Stimulated activated CD4-positive, alpha-beta T cell treated with anti-CD3 and anti-CD28 coated beads, TNF-alpha, amount 100 ng/mL, for 1 hour (primary cell): ENCODE results near the gene CRHR1.

Source experiments
- DNase-seq, 3 donors: peaks; one replicate each; pipeline ENCODE4 v3.0.0-alpha.2; 2020; ENCODE audit warnings: low read depth in 3 of 3, low spot score in 1 of 3

The CRHR1 gene

DNA sequence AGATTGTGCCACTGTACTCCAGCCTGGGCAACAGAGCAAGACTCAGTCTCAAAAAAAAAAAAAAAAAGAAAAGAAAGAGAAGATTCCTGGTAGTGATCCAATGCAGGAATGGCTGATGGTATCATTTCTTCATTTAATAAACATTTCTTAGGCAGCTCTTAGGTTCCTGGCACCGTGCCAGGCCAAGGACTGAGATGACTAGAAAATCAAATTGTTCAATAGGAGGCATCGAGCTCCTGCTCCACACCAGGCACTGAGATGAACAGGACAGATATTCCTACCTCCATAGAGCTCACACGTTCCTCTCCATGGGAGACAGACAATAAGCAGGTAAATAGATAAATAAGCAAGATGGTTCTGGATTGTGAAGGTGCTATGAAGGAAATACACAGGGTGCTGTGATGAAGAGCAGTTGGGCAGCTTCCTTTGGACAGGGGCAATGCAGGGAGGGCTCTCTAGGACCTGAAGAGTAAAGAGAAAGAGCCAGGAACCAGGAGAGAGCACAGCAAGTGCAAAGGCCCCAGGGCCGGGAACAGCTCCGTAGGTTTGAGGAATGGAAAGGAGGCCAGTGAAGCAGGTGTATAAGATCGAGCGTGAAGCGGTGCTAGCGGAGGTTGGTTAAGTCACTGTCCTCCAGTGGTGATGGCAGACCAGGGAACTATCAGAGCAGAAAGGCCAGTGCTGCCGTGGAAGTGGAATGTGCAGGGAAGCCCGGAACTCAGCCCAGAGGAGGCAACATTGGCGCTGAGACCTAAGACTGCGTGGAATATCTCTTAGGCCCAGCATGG is 26.5 kb upstream of the CRHR1 start:
- DNase-seq: no peak

DNA sequence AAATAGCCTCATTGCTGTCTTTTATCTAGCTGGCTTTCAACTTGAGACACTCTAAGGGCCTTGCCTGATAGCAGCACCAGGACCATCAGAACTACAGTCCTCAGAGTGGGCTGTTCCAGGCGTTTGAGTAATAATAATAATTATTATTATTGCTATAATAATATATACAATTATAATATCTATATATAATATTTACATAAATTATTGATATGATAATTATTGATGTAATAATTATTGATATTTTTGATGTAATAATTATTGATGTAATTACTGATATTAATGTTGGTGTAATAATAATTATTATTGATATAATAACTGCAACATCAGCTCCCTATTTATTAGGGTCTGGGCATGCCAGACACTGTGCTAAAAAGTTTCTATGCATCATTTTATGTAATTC is 25.6 kb upstream of the CRHR1 start:
- no peak for DNase-seq

DNA sequence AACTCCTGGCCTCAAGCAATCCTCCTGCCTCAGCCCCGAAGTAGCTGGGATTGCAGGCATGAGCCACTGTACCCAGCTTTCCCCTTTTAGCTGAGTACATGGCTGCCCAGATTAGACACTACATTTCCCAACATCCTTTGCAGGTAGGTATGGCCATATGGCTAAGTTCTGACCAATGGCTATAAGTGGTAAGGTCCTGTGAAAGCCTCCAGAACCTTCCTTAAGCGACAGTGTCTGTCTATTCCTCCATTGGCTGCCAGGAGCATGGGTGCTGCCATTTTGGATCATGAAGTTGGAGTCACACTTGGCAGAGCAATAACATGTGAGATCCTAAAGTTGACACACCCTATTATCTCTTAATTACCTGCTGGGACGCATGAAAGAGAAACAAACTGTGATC is 24.4 kb upstream of the CRHR1 start:
- DNase-seq: no peak

DNA sequence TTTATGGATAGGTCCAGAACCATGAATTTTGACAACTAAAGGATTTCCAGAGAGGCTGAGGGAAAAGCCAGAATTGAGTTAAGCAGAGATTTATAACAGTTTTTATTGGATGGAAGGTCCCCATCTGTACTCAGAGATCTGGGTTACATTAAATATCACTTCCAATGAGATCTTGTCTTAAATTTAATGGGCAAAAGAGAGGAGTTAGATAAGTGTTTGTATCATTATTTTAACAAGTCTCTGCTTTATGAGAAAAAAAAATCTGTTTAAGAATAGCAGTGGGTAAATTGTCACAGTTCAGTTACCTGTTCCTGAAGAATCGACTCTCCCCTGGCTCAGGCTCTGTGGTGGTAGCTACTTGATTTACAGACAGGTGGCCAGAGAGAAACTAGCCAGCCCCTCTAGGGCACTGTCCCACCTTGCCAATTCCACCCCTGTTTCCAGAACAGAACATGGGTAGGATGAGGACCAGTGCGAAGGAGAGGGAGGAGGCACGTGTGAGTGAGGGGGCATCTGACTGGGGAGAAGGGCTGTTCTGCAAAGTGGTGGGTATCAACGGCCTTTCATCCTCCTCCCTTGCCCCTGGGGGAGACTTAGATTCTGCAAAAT is 22.1 kb upstream of the CRHR1 start:
- no peak for DNase-seq

DNA sequence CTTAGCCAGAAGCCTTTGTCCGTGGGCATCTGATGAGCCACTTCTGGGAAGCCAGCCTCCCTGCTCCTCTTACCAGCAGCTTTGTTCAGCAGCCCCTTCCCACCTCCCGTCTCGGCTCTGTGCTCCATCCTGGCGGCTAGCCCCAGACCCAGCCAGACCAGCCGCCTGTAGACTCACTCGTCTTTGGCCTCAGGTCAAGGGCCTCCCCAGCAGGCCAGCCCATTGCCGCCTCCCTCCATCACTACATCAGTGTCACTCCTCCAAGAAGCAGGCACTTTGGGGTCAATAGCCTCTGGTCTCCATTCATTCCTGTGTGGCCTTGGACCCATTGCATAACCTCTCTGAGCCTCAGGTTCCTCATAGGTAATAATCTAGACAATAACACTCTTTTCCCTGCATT is 20.9 kb upstream of the CRHR1 start:
- DNase-seq: no peak

DNA sequence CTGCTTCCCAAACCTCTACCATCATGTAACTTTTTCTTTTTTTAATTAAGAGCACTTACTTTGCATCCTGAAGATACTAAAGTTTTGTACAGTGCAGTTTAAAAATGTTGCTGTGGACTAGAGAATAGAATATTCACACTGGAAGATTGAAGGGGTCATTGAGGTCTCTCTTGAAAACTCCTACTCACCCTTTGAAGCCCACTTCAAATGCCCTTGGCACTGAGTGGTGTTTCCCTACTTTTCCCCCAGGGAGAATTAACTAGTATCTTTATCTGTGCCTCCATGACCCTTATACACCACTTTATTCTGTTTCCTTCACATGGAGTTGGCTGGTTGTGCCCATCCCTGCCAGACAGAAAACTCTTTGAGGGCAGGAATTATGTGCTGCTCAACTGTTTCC is 19.6 kb upstream of the CRHR1 start:
- DNase-seq: no peak

DNA sequence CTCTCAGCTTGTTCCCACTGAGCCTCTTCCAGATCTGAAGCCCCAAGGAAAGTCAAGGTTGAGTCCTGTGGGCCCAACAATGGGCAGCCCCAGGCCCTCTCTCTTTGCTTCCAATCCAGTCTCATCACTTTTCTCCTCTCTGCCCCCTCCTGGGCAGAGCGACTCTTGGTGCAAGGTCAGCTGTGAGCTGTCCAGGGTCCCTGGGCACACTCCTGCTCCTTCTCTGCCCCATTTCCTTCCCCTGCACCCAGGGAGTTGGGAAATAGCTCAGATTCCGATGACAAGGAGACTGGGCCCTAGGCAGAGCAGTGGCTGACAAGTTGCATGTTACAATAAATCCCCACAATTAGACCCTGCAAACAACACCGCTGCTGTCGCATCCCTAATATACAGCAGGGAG is 16.1 kb upstream of the CRHR1 start:
- no peak for DNase-seq

DNA sequence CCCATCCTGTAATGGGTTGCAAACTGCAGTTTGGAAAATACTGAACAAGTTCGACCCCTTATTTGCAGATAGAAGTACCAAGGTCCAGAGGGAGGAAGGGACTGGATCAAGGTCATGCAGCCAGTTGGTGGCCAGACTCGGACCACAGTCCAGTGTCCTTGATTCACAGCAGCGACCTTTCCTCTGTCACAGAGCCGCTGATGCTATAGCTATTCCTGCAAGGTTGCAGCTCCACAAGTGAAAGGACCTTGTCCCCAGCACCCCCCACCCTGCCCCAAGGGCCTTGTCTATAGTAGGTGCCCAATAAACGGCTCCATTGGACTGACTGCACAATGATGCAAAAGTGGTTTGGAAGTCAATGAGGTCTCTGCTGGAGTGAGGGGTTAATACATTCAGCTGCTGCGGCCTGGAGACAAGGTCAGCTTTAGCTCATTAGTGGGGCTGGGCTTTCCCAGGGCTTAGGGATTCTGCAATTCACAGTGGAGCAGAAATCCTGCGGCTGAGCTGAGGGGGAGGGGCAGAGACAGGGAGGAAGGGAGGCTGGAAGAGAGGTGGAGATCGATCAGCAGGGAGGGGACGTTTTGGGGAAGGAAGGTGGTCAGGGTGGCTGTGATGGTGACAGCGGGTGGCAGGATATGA is 13.4 kb upstream of the CRHR1 start:
- no peak for DNase-seq

DNA sequence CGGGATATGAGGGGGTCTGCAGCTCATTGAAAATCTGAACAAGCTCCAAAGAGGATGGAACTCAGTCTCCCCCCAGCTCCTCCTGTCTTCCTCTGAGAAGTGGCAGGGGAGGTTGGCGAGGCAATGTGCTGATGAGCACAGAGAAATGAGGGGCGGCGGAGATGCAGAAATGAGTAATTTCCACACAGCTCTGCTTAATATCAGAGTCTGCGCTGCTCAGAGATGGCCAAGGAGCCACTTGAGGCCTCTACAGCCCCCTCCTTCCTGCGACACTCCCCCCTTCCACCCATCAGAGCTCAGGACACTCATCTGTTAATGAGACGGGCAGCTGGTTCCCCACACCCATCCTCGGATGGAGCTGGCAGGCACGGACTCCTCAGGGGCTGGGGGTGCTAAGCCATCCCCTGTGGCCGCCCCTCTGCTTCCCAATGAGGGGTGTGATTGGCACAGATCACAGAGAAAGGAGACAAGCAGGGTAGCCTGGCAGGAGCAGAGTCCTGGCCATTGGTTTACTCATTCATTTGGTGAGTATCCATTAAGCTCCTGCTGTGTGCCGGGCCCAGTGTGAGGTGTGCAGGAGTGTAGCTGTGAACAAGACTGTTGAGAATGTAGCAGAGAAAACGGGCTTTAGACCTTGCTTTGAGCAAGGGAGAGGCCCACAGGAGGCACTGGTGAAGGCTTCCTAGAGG is 12.7 kb upstream of the CRHR1 start:
- DNase-seq: no peak

DNA sequence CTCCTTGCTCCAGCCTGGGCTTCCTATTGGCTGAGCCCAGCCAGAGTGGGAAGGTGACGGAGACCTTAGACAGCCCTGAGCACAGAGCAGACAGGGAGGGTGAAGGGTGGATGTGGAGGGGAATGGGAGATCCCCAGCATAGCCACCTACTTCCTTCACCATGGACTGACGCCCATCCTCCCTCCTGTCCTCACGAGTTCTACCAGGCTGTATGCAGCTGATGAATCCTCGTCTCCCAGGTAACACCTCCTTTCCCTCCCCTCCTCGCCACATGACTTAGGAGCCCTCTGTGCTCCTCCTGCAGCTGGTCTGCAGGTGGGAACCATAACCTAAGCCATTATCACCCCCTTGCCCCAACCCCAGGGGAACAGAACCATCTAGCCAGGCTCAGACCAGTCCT is 9.0 kb upstream of the CRHR1 start:
- DNase-seq: no peak

DNA sequence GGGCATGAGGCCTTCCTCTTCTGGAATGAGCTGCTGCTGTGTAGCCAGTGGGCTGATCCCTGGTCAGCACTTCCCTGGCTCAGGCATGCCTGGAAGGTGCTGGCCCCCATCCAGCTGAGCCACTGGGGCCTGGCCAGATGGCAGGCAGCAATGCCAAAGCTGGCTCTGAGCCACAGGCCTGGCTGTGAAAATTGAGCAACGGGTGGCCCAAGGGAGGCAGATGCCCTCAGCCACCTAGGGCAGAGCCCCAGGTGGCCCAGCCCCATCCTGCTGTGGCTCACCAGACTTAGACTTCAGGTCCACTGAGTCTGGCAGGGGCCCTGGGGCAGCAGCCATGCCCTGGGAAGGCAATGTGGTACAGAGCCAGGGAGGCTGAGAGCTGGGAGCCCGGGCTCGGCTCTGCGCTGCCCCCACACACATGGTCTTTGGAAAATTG is 8.5 kb upstream of the CRHR1 start:
- DNase-seq: no peak

DNA sequence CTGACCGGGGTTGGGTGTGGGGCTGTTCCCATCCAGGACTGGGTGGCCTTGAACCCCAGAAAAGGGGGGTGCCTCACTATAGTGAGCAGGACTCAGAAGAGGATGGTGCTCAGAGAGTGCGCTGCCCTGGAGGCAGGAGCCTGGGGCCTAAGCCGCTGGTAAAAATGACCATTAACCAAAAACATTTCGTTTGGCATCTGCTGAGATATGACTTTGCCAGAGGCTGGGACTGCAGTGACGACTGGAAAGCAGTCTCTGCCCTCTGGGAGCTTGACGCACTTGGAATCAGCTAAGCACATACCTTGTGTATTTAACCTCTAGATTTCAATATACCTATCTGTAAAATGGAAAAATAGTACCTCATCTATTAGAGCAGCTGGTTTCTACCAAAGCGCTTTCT is 7.2 kb upstream of the CRHR1 start:
- no peak for DNase-seq

DNA sequence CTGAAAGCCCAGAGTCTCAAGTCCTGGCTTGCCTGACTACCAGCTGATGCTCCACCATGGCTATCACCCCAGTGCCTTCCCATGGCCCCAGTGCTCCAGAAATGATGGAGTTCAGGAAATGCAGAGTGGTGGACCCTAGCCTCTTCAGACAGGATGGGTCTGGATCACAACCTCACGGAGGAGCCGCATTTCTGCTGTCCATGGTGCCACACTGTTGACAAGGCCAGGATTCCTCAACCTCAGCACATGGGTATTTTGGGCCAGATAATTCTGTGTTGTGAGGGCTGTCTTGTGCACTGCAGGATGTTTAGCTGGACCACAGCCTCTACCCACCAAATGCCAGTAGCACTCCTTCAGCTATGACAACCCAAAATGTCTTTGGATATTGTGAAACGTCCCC is 6.7 kb upstream of the CRHR1 start:
- DNase-seq: no peak

DNA sequence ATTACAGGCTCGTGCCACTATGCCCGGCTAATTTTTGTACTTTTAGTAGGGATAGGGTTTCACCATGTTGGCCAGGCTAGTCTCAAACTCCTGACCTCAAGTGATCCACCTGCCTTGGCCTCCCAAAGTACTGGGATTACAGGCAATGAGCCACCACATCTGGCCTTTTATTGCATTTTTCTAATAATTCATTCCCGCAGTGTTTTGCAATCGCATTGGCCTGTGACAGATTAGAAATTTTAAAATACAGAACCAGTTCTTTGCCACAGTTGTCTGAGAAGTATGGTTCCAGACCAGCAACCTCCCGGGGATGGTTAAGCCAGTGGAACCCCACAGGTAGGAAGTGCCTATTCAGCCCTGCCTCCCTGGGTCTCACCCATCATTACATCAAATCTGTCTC is 3.2 kb upstream of the CRHR1 start:
- no peak for DNase-seq

DNA sequence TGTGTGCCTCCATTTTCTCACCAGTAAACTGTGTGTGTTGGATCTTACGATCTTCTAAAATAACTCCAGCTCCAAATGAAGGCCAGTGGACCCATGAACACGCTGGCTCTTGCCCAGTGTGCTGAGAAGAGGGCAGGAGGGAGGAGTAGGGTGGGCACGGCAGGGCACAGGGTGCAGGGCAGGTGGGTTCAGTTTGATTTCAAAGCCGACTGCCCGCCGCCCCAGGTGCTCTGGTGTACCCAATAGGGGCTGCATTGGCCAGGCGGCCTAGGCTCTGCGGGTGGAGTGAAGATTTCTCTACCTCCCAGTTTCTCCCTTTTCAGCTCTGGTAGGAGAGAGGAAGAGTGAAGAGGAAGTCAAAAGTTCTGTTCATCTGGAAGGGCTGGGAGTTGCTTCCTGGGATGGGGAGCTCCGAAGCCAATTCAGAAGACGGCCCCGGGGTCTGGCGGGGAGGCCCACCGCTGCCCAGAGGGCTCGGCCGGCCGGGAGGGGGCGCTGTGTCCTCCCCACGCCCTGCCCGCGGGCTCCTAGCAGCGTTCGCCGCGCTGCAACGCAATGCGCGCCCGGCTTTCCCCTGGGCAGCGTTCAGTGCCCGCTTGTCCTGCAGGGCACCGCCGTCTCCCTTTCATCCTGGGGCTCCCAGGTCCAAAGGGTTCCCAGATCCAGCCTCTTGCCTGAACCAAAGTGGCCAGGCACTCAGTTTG is 1.1 kb upstream of the CRHR1 start:
- peak in 1 of 3 donors; percentile 28 for DNase-seq

DNA sequence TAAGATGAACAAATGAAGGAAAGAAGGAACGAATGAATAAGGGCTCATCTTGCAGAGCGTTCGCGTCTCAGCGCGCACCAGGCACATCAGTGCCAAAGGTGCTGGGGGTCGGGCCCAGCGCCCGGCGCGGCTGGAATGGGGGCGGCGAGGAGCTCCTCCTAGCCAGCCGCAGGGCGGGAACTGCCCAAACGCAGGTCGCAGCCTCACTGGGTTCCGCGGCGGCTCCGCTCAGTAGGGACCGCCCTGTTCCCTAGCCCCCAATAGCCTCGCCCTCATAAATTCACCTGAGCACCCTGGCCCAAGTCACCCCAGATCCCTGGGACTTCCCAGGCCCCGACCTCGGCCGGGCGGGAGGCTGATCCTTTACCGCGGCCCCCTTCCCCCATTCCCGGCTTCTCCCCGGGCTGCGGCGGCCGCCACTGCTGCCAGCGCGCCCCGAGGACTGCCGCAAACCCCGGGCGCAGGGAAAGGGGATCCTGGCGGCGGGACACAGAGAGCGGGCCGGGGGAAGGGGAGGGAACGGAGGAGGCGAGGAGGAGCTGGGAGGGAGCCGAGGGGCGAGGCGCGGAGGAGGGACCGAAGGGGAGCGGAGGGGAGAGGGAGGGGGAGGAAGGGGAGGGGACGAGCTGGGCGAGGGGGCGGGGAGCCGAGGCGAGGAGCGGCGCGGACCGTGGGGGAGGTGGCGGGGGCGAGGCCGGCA is 377 bp upstream of the CRHR1 start:
- no peak for DNase-seq

DNA sequence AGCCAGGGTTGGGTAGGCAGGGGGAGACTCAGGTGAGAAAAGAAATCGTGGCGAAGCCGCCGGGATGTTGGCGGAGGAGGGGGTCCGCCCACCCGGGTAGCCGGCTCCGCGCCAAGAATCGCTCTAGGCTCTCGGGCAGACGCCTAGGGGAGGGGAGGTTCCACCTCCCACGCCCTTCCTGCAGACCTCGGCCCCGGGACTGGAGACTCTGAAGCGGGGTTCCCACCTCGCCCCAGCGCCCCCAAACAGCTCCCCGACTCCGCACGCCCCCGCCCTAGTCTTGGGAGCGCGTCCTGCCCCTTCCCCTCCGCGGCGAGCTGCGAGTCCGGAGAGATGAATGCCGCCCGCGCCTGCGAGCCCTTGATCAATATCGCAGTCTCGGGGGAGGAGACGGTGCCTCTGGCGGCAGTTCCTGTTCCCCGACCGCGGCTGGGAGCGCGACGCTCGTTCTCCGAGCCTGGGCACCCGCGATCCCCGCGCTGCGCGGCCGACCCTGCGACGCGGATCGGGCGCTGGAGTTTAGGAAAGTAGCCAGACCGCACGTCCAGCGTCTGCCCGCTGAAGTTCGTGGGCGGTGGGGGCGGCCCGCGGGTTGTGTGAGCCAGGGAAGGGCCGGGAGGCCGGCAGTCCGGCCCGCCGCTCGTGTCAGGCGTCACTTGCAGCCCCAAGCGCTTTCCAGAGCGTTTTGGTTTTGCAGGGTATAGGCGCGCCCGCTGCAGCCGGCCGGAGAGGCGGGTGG is 790 bp downstream of the CRHR1 start:
- DNase-seq: no peak

DNA sequence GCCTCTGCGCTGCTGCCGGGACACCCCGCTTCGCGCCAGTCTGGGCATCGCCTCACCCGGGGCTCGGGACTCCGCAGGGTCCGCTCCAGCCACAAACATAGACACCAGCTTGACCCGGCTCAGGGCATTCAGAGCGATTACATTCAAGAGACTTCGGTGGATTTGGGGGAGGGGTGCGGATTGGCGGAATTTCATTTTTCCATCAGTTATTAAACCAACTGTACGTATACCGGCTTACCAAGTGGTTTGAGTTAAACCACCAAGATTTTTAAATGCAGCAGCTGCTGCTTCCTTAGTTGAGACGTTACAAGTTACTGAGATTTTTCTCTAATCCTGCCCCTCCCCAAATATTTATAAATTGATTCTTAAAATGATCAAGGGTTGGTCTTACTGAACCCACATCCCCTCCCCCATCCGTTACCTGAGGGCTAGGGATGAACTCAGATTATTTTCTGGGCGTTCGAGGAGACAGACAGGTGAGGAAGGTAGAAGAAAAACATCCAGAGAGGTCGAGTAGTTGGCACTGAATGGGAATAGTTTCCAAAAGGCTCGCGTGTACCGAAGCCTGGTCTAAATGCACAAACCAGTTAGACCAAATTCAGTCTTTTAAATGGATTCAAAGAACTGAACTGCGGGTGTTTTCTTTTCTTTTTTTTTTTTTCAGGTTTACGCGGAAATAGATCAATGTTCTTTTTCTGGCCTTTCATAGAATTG is 1.5 kb downstream of the CRHR1 start:
- no peak for DNase-seq

DNA sequence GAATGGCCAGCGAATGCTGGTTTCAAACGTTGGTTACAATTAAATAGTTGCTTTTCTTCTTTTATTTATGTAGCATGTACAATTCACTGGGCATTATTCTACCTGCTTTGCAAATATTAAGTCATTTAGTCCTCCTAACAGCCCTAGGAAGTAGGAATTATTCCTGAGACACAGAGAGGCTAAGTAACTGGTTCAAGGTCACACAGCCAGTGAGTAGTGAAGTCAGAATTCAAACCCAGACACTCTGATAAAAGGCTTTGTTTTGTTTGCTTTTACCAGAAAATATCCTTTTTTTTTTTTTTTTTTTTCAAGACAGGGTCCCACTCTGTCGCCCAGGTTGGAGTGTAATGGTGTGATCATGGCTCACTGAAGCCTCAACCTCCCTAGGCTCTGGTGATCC is 2.2 kb downstream of the CRHR1 start:
- DNase-seq: no peak
